ENCODE measurements around the gene TRPM3.

Gene TRPM3

DNA sequence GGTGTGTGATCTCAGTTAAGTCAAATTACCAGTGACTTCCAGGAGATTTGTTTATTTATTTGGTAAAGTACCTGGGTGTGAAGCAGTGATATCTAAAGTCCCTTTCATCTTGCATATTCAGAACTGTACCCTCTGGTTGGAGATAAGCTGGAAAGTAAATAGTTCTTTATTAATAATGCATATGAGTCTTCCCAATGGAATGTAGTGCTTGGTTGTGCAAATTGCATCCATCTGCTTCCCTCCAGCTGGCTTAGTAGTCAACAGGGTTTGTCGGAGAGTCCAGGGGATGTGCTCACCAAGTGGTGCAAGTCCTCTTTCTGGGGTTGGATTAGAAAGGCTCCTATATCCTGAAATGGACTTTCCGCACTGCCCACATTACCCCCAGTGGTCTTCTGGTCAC is 42.0 kb downstream of the TRPM3 start:
- no peak for DNase-seq (ENCODE audit: low read depth, low spot score)
- no peak overlapping the region for H3K9ac ChIP-seq (ENCODE audit: insufficient read length, low read depth)
- H3K4me1 ChIP-seq (ENCODE audit: insufficient read depth, insufficient read length): no peaks in the 10 kb centered on the region
- H3K4me3 ChIP-seq (ENCODE audit: insufficient read length, low read depth): no peak overlapping the region
- TF ChIP-seq SUZ12 (IDR thresholded peaks at IDR 0.05; ENCODE audit: extremely low read depth, insufficient read depth, insufficient read length) (no peak), ZNF274 (IDR thresholded peaks at IDR 0.05; ENCODE audit: low read depth, low read length) (no peak)
- no peaks in the 10 kb centered on the region for H3K9me3 ChIP-seq (ENCODE audit: insufficient read depth, low read length)
- no peaks in the 10 kb centered on the region for H3K27me3 ChIP-seq (ENCODE audit: insufficient read depth, insufficient read length)
- no peaks in the 10 kb centered on the region for H3K36me3 ChIP-seq (ENCODE audit: insufficient read depth, insufficient read length, low read length)

DNA sequence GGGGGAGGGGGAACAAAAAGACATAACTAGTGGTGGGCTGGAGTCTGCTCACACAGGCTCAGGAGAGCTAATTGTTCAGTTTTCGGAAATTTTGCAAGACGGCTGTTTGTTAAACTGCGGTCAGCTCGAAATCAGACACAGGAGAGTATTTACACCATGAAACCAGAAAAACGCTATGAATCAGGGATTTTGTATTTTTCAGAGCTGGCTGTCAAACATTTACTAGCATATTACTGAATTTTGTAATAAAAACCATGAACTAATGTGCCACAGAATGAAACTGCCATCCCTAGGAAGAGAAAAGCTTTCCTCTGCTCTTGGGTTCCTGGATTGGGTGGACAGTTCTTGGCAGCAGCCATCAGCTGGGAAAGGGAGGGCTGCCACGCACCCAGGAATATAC is 45.3 kb downstream of the TRPM3 start:
- Histone ChIP-seq H3K4me3 (ENCODE audit: insufficient read length, low read depth) (no peak overlapping the region), H3K36me3 (ENCODE audit: insufficient read depth, insufficient read length, low read length) (no peaks in the 10 kb centered on the region), H3K4me1 (ENCODE audit: insufficient read depth, insufficient read length) (no peaks in the 10 kb centered on the region), H3K9me3 (ENCODE audit: insufficient read depth, low read length) (no peaks in the 10 kb centered on the region), H3K9ac (ENCODE audit: insufficient read length, low read depth) (no peak overlapping the region), H3K27me3 (ENCODE audit: insufficient read depth, insufficient read length) (no peaks in the 10 kb centered on the region)
- no peak for DNase-seq (ENCODE audit: low read depth, low spot score)
- TF ChIP-seq YY1 (IDR thresholded peaks at IDR 0.05; ENCODE audit: insufficient read depth, insufficient read length) (no peak), SUZ12 (IDR thresholded peaks at IDR 0.05; ENCODE audit: extremely low read depth, insufficient read depth, insufficient read length) (no peak), ZNF274 (IDR thresholded peaks at IDR 0.05; ENCODE audit: low read depth, low read length) (no peak)

DNA sequence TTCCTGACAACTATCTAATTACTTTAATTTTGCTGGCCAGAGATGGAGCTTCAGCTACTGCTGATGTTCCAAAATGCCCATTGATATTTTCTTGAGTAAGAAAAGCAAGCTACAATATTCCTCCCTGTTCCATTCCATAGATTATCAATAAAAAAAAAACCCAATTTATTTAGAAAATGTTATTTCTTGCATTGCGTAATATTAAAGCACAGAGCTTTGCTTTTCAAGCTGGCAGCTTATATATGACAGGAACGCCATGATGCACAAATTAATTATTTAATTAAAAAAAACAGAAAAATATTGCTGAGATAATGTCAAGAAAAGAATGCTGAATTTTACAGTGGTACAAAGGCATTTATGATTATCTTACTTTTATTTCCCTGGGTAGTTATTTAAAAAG is 47.9 kb downstream of the TRPM3 start:
- no peak for DNase-seq (ENCODE audit: low read depth, low spot score)
- Histone ChIP-seq H3K4me3 (ENCODE audit: insufficient read length, low read depth) (no peak overlapping the region), H3K9me3 (ENCODE audit: insufficient read depth, low read length) (no peaks in the 10 kb centered on the region), H3K4me1 (ENCODE audit: insufficient read depth, insufficient read length) (no peaks in the 10 kb centered on the region), H3K27me3 (ENCODE audit: insufficient read depth, insufficient read length) (no peaks in the 10 kb centered on the region), H3K9ac (ENCODE audit: insufficient read length, low read depth) (no peak overlapping the region), H3K36me3 (ENCODE audit: insufficient read depth, insufficient read length, low read length) (no peaks in the 10 kb centered on the region)
- TF ChIP-seq SUZ12 (IDR thresholded peaks at IDR 0.05; ENCODE audit: extremely low read depth, insufficient read depth, insufficient read length) (no peak), ZNF274 (IDR thresholded peaks at IDR 0.05; ENCODE audit: low read depth, low read length) (no peak), YY1 (IDR thresholded peaks at IDR 0.05; ENCODE audit: insufficient read depth, insufficient read length) (no peak)

DNA sequence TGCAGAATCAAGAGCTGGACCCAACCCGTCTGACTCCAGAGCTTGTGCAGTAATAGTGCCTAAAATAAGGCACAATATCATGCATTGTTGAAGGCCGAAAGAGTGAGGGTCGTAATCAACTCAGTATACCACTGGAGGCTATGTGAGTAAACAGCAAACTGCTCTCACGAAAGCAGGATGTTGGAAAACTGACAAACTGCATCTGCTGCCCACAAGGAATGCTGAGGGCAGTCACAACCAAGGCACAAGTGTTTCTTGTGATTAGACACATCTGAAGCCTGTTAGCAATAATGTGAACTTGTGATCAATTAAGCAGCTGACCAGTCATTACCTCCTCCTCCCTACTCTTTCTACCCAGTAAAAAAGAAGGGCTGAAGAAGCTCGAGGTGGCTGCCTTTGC is 48.8 kb downstream of the TRPM3 start:
- TF ChIP-seq ZNF274 (IDR thresholded peaks at IDR 0.05; ENCODE audit: low read depth, low read length) (no peak), YY1 (IDR thresholded peaks at IDR 0.05; ENCODE audit: insufficient read depth, insufficient read length) (no peak), SUZ12 (IDR thresholded peaks at IDR 0.05; ENCODE audit: extremely low read depth, insufficient read depth, insufficient read length) (no peak)
- Histone ChIP-seq H3K4me1 (ENCODE audit: insufficient read depth, insufficient read length) (no peaks in the 10 kb centered on the region), H3K36me3 (ENCODE audit: insufficient read depth, insufficient read length, low read length) (no peaks in the 10 kb centered on the region), H3K4me3 (ENCODE audit: insufficient read length, low read depth) (no peak overlapping the region), H3K27me3 (ENCODE audit: insufficient read depth, insufficient read length) (no peaks in the 10 kb centered on the region), H3K9ac (ENCODE audit: insufficient read length, low read depth) (no peak overlapping the region), H3K9me3 (ENCODE audit: insufficient read depth, low read length) (no peaks in the 10 kb centered on the region)
- DNase-seq (ENCODE audit: low read depth, low spot score): no peak

DNA sequence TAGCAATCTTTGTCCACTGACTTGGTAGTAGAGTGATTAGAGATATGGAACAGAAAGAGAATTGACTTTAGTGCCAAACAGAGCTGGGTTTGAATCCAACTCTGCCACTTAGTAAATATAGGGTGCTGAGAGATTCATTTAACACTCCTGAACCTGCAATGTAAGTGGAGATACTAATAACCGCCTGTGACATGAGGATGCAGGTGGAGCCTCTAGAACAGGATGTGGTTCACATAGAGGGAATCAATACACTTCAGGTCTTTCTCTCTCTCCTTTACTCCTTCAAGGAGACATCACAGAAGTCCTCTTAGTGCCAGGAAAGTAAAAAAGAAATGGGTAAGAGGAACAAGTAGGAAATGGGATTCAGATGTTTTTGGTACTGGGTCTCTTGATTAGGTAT is 49.8 kb downstream of the TRPM3 start:
- Histone ChIP-seq H3K4me1 (ENCODE audit: insufficient read depth, insufficient read length) (no peaks in the 10 kb centered on the region), H3K9me3 (ENCODE audit: insufficient read depth, low read length) (no peaks in the 10 kb centered on the region), H3K27me3 (ENCODE audit: insufficient read depth, insufficient read length) (no peaks in the 10 kb centered on the region), H3K9ac (ENCODE audit: insufficient read length, low read depth) (no peak overlapping the region), H3K36me3 (ENCODE audit: insufficient read depth, insufficient read length, low read length) (no peaks in the 10 kb centered on the region), H3K4me3 (ENCODE audit: insufficient read length, low read depth) (no peak overlapping the region)
- DNase-seq (ENCODE audit: low read depth, low spot score): no peak
- no peak for TF ChIP-seq YY1 (IDR thresholded peaks at IDR 0.05; ENCODE audit: insufficient read depth, insufficient read length)
- no peak for TF ChIP-seq ZNF274 (IDR thresholded peaks at IDR 0.05; ENCODE audit: low read depth, low read length)
- TF ChIP-seq SUZ12 (IDR thresholded peaks at IDR 0.05; ENCODE audit: extremely low read depth, insufficient read depth, insufficient read length): no peak

DNA sequence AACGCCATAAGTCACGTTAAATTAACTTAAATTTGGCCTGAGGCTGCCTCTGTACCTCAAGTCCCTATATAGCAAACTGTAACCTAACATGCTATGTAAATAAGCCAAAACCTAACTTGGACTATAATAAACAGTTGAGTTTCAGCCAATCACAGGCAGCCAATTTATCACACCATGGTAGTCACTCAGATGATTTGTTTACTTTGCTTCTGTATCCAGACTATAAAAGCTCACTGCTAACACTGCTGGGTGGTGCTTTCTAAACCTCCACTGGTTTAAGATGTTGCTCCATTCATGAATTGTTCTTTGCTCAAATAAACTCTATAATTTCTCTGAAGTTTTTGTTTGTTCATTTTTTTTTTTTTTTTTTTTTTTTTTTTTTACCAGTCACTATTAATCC is 62.8 kb downstream of the TRPM3 start:
- H3K9ac ChIP-seq (ENCODE audit: insufficient read length, low read depth): no peak overlapping the region
- no peak for DNase-seq (ENCODE audit: low read depth, low spot score)
- H3K4me3 ChIP-seq (ENCODE audit: insufficient read length, low read depth): no peak overlapping the region
- H3K27me3 ChIP-seq (ENCODE audit: insufficient read depth, insufficient read length): no peaks in the 10 kb centered on the region
- no peaks in the 10 kb centered on the region for H3K9me3 ChIP-seq (ENCODE audit: insufficient read depth, low read length)
- no peaks in the 10 kb centered on the region for H3K4me1 ChIP-seq (ENCODE audit: insufficient read depth, insufficient read length)
- no peaks in the 10 kb centered on the region for H3K36me3 ChIP-seq (ENCODE audit: insufficient read depth, insufficient read length, low read length)
- TF ChIP-seq YY1 (IDR thresholded peaks at IDR 0.05; ENCODE audit: insufficient read depth, insufficient read length): no peak
- no peak for TF ChIP-seq SUZ12 (IDR thresholded peaks at IDR 0.05; ENCODE audit: extremely low read depth, insufficient read depth, insufficient read length)
- no peak for TF ChIP-seq ZNF274 (IDR thresholded peaks at IDR 0.05; ENCODE audit: low read depth, low read length)

DNA sequence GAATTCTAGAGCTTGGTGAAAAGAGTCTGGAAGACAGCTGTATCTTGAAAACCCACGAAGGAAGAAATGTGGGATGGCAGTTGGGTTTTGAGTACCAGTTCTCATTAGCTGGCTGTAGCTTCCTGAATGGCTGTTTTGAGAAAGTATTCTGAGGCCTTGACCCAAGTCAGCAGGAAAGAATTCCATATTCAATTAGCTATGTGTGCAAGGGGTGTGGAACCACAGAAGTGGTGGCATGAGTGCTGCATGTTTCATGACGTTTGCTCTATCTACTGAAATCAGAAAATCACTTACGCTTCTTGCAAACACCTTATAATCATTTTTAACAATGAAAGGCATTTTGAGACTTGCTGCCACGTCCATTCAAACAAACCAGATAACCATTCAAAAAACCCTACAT is 69.1 kb downstream of the TRPM3 start:
- no peaks in the 10 kb centered on the region for H3K27me3 ChIP-seq (ENCODE audit: insufficient read depth, insufficient read length)
- no peak overlapping the region for H3K4me3 ChIP-seq (ENCODE audit: insufficient read length, low read depth)
- no peaks in the 10 kb centered on the region for H3K36me3 ChIP-seq (ENCODE audit: insufficient read depth, insufficient read length, low read length)
- no peaks in the 10 kb centered on the region for H3K4me1 ChIP-seq (ENCODE audit: insufficient read depth, insufficient read length)
- H3K9ac ChIP-seq (ENCODE audit: insufficient read length, low read depth): no peak overlapping the region
- TF ChIP-seq YY1 (IDR thresholded peaks at IDR 0.05; ENCODE audit: insufficient read depth, insufficient read length) (no peak), SUZ12 (IDR thresholded peaks at IDR 0.05; ENCODE audit: extremely low read depth, insufficient read depth, insufficient read length) (no peak), ZNF274 (IDR thresholded peaks at IDR 0.05; ENCODE audit: low read depth, low read length) (no peak)
- DNase-seq (ENCODE audit: low read depth, low spot score): no peak
- no peaks in the 10 kb centered on the region for H3K9me3 ChIP-seq (ENCODE audit: insufficient read depth, low read length)

DNA sequence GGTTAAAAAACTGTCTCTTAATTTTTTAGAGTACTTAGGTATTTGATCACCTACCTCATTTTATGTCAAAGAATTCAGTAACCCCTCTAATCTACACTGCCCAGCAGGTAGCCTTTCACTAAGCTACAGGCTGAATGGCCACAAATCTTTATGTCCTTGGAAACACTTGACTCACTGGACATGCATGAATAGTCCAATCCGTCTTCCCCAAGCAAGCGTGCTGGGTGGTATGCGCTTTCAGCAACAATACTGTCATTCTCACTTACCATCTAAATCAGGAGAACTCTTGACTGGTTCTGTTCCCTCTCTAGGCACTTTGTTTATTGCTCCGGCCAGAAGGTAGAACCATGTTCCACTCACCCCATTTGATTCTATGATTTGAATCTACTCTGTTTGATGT is 73.1 kb downstream of the TRPM3 start:
- no peaks in the 10 kb centered on the region for H3K27me3 ChIP-seq (ENCODE audit: insufficient read depth, insufficient read length)
- H3K4me1 ChIP-seq (ENCODE audit: insufficient read depth, insufficient read length): no peaks in the 10 kb centered on the region
- DNase-seq (ENCODE audit: low read depth, low spot score): no peak
- H3K9me3 ChIP-seq (ENCODE audit: insufficient read depth, low read length): no peaks in the 10 kb centered on the region
- no peak for TF ChIP-seq YY1 (IDR thresholded peaks at IDR 0.05; ENCODE audit: insufficient read depth, insufficient read length)
- TF ChIP-seq SUZ12 (IDR thresholded peaks at IDR 0.05; ENCODE audit: extremely low read depth, insufficient read depth, insufficient read length): no peak
- TF ChIP-seq ZNF274 (IDR thresholded peaks at IDR 0.05; ENCODE audit: low read depth, low read length): no peak
- H3K9ac ChIP-seq (ENCODE audit: insufficient read length, low read depth): no peak overlapping the region
- no peak overlapping the region for H3K4me3 ChIP-seq (ENCODE audit: insufficient read length, low read depth)
- H3K36me3 ChIP-seq (ENCODE audit: insufficient read depth, insufficient read length, low read length): no peaks in the 10 kb centered on the region

All from NT2/D1 (cell line).